A673 (cell line): ENCODE data around the gene ARNT2. TPM values are rescaled to one million over a fixed set of nuclear protein-coding genes. Genes with fewer than 3 reads are reported as not detected.

ENCODE experiments used
- BruUV-seq: library from RNA; stranded (reverse); fragments of 400-500 nt; replicated peaks from 2 replicates; lab custom pipeline; 2021; lab: Mats Ljungman, UMichigan
- CTCF ChIA-PET: fragments of 300-600 bp; sonication (Branson Sonifier 250); formaldehyde crosslinking; loops from one replicate; lab custom pipeline; 2022; ENCODE audit warnings: antibody characterized with exemption; lab: Charles Lee
- POLR2A ChIA-PET: fragments of 300-600 bp; sonication (Branson Sonifier 250); formaldehyde crosslinking; loops from one replicate; lab custom pipeline; 2022; ENCODE audit warnings: antibody characterized with exemption; ENCODE audit not compliant: low non-redundant PET; lab: Charles Lee
- DNase-seq: peaks from one replicate; pipeline ENCODE4 v3.0.0-alpha.2; 2015; ENCODE audit warnings: low spot score
- H3K27ac ChIP-seq: fragments of 200-600 bp; sonication (generic); 2 replicates; pipeline ENCODE4 v1.5.1; 2016; ENCODE audit warnings: mixed run types, low read depth, mild to moderate bottlenecking, mixed read lengths, antibody characterized with exemption, low read length; ENCODE audit not compliant: poor library complexity, severe bottlenecking
- H3K27me3 ChIP-seq: fragments of 200-600 bp; sonication (generic); replicated peaks from 2 replicates; pipeline ENCODE4 v1.6.1; 2017; ENCODE audit warnings: mixed run types, low read depth, mild to moderate bottlenecking, mixed read lengths, antibody characterized with exemption, low read length; ENCODE audit not compliant: insufficient read depth, poor library complexity
- H3K36me3 ChIP-seq: fragments of 200-600 bp; sonication (generic); 2 replicates; pipeline ENCODE4 v1.6.1; 2016; ENCODE audit warnings: mixed run types, mild to moderate bottlenecking, mixed read lengths, antibody characterized with exemption, low read length; ENCODE audit not compliant: insufficient read depth, poor library complexity, severe bottlenecking
- H3K4me1 ChIP-seq: fragments of 200-600 bp; sonication (generic); 2 replicates; pipeline ENCODE4 v1.6.1; 2017; ENCODE audit warnings: mixed run types, mild to moderate bottlenecking, mixed read lengths, antibody characterized with exemption, low read length; ENCODE audit not compliant: insufficient read depth, poor library complexity, severe bottlenecking
- H3K4me3 ChIP-seq: fragments of 200-600 bp; sonication (generic); 2 replicates; pipeline ENCODE4 v1.5.1; 2016; ENCODE audit warnings: low read depth, mixed run types, mild to moderate bottlenecking, mixed read lengths, low read length; ENCODE audit not compliant: poor library complexity, severe bottlenecking
- H3K9me3 ChIP-seq: fragments of 200-600 bp; sonication (generic); 2 replicates; pipeline ENCODE4 v1.6.1; 2016; ENCODE audit warnings: mixed run types, low read depth, mild to moderate bottlenecking, mixed read lengths, antibody characterized with exemption, low read length; ENCODE audit not compliant: poor library complexity, severe bottlenecking
- CTCF ChIP-seq: fragments of 300-800, 200-600 bp; sonication (generic); conservative IDR thresholded peaks from 2 replicates; pipeline ENCODE4 v1.5.1; 2017; ENCODE audit warnings: low read depth, mild to moderate bottlenecking, antibody characterized with exemption, low read length, moderate library complexity, mixed read lengths
- EZH2 ChIP-seq: fragments of 200-600 bp; sonication (generic); IDR thresholded peaks from 2 replicates; pipeline ENCODE4 v1.6.1; 2017; ENCODE audit warnings: borderline replicate concordance, low read depth, mild to moderate bottlenecking, mixed read lengths, antibody characterized with exemption, low read length; ENCODE audit not compliant: poor library complexity, severe bottlenecking
- intact Hi-C: fragments of 100-400 bp; cut with micrococcal nuclease; formaldehyde crosslinking; loops from one replicate; pipeline ENCODE4 v1.10.0; 2022; ENCODE audit not compliant: unreplicated experiment
- total RNA-seq: library from RNA; stranded (reverse); gene quantifications from 2 replicates; pipeline ENCODE4 v1.2.3, GENCODE V29; 2021

The ARNT2 gene
- total RNA-seq, 1 experiment from 2014 or later: 2.1 TPM

DNA sequence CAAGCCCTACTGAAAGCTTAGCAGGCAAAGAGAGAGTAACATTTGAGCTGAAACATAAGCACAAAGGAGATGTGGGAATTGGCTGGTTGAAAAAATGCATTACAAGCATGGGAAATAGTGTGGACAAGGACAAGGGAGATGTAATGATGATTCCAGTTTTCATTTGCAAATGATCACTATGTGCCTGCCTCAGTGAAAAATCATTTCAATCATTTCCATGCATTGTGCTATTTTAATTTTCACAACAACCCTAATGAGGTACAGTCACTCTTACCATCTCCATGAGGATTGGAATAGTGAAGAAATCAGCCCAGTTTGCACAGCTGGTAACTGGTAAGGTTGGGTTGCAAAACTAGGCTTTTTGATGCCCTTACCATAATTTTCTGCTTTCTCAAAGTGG lies 123.2 kb downstream of the ARNT2 start:
- ChIA-PET CTCF (no interaction called here), POLR2A (no interaction called here)
- no TSS peak for BruUV-seq
- H3K36me3 ChIP-seq: no peaks in the 10 kb centered on the region
- no peak overlapping the region for H3K27ac ChIP-seq
- intact Hi-C loops: no loop called here
- TF ChIP-seq CTCF (no peak), EZH2 (no peak)
- H3K4me3 ChIP-seq: no peak overlapping the region
- DNase-seq: no peak
- no peaks in the 10 kb centered on the region for H3K27me3 ChIP-seq
- no peaks in the 10 kb centered on the region for H3K4me1 ChIP-seq
- no peaks in the 10 kb centered on the region for H3K9me3 ChIP-seq

DNA sequence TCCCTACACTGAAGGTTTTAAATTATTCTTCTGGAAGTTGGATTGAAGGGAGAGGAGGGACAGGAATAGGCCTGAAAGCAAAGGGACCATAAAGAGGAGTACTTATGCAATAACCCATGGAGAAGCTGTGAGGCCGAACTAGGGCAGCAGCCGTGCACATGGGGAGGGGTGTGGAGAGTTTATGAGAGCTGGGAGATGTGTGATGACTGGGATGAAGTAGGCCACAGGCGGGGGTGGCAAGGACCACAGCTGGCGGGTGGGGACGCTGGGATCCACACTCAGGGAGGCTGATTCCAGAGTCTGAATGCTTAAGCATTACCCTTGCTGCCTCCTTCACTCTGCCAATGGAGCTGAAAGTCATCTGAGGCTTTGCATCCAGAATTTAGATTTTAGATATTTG lies 123.8 kb downstream of the ARNT2 start:
- H3K36me3 ChIP-seq: no peaks in the 10 kb centered on the region
- CTCF ChIA-PET: no interaction called here
- H3K4me3 ChIP-seq: no peak overlapping the region
- BruUV-seq: no TSS peak
- intact Hi-C loops: no loop called here
- H3K4me1 ChIP-seq: no peaks in the 10 kb centered on the region
- DNase-seq: no peak
- POLR2A ChIA-PET: no interaction called here
- no peak overlapping the region for H3K27ac ChIP-seq
- TF ChIP-seq CTCF (no peak), EZH2 (no peak)
- no peaks in the 10 kb centered on the region for H3K27me3 ChIP-seq
- no peaks in the 10 kb centered on the region for H3K9me3 ChIP-seq

- H3K4me1 ChIP-seq: no peaks in the 10 kb centered on the region
- DNase-seq: no peak
- no TSS peak for BruUV-seq
- H3K9me3 ChIP-seq: no peaks in the 10 kb centered on the region
- intact Hi-C loops: no loop called here
- ChIA-PET CTCF (no interaction called here), POLR2A (no interaction called here)
- H3K4me3 ChIP-seq: no peak overlapping the region
- H3K27me3 ChIP-seq: no peaks in the 10 kb centered on the region
- H3K27ac ChIP-seq: no peak overlapping the region
- no peaks in the 10 kb centered on the region for H3K36me3 ChIP-seq
- TF ChIP-seq EZH2: no peak
- TF ChIP-seq CTCF: no peak
These were observed 126.7 kb downstream of the ARNT2 start for GRCh38 chr15:80530737-80531365.
